Type B pancreatic cell (in vitro differentiated cells): ENCODE measurements around the gene NECTIN4. TPM values are rescaled to one million over a fixed set of nuclear protein-coding genes. Genes with fewer than 3 reads are reported as not detected.
A peak's percentile ranks its signal among the peaks of the same experiment; 100 is the strongest.

ENCODE experiments used
- DNase-seq: peaks from one replicate; pipeline ENCODE4 v3.0.0; 2021; ENCODE audit warnings: mixed read lengths; ENCODE audit not compliant: unreplicated experiment; ENCODE audit errors: extremely low spot score
- H3K27ac Mint-ChIP-seq: 2 replicates; pipeline ENCODE4 v1.8.0; 2021; ENCODE audit warnings: mild to moderate bottlenecking, mixed read lengths
- H3K27me3 Mint-ChIP-seq: 2 replicates; pipeline ENCODE4 v1.8.0; 2021; ENCODE audit warnings: mixed read lengths
- H3K36me3 Mint-ChIP-seq: 2 replicates; pipeline ENCODE4 v1.8.0; 2021; ENCODE audit warnings: mixed read lengths
- H3K4me1 Mint-ChIP-seq: one replicate; pipeline ENCODE4 v1.8.0; 2021; ENCODE audit warnings: mixed read lengths; ENCODE audit not compliant: unreplicated experiment
- H3K4me3 Mint-ChIP-seq: 2 replicates; pipeline ENCODE4 v1.8.0; 2021; ENCODE audit warnings: mild to moderate bottlenecking, mixed read lengths
- H3K9me3 Mint-ChIP-seq: 2 replicates; pipeline ENCODE4 v1.8.0; 2021; ENCODE audit warnings: mixed read lengths
- CTCF ChIP-seq: fragments of 200-600 bp; sonication (generic); conservative IDR thresholded peaks from 2 replicates; pipeline ENCODE4 v1.5.0; 2021; ENCODE audit warnings: antibody characterized with exemption, mild to moderate bottlenecking
- total RNA-seq: library from RNA; stranded (reverse); gene quantifications from 2 replicates; pipeline ENCODE4 v1.2.1, GENCODE V29; 2021; ENCODE audit warnings: low replicate concordance

NECTIN4 gene
- total RNA-seq, 1 donor from 2014 or later = 57.7 TPM

- H3K4me3 Mint-ChIP-seq = no peak overlapping the region
- no peak overlapping the region for H3K27ac Mint-ChIP-seq
- H3K4me1 Mint-ChIP-seq = no peaks in the 10 kb centered on the region
- no peaks in the 10 kb centered on the region for H3K9me3 Mint-ChIP-seq
- no peak for TF ChIP-seq CTCF
- H3K27me3 Mint-ChIP-seq = peaks cover 4% of the 10 kb centered on the region
- peaks cover 5% of the 10 kb centered on the region for H3K36me3 Mint-ChIP-seq
- DNase-seq = no peak
Measured at GRCh38 chr1:161054805-161055204, 34.6 kb downstream of the NECTIN4 start.

- H3K4me1 Mint-ChIP-seq = no peaks in the 10 kb centered on the region
- H3K27ac Mint-ChIP-seq = no peak overlapping the region
- H3K9me3 Mint-ChIP-seq = no peaks in the 10 kb centered on the region
- no peak for DNase-seq
- H3K4me3 Mint-ChIP-seq = no peak overlapping the region
- H3K27me3 Mint-ChIP-seq = peaks cover 4% of the 10 kb centered on the region
- no peak for TF ChIP-seq CTCF
- peaks cover 5% of the 10 kb centered on the region for H3K36me3 Mint-ChIP-seq
Measured at GRCh38 chr1:161054232-161054631, 35.1 kb downstream of the NECTIN4 start.

DNA sequence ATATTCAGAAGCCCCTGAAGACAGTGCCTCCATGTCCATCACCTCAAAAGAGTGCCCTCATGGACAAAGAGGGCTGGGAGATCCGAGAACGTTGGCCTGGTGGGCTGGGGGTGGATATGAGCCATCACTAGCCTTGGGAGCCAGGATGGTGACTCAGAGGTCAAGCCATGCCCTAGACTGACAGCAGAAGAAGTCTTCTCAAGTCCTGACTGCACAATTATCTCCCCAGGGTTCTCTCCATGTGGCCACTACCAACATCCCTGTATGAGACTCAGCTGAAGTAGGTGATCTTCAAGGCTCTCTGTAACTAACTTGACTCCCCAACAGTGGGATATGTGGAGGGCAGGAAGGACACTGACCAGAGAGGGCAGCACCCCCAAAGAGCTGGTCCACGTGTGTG is 36.5 kb downstream of the NECTIN4 start:
- H3K9me3 Mint-ChIP-seq = peaks cover 5% of the 10 kb centered on the region
- DNase-seq = no peak
- H3K4me1 Mint-ChIP-seq = no peaks in the 10 kb centered on the region
- no peak overlapping the region for H3K4me3 Mint-ChIP-seq
- H3K27ac Mint-ChIP-seq = no peak overlapping the region
- peaks cover 4% of the 10 kb centered on the region for H3K27me3 Mint-ChIP-seq
- peaks cover 12% of the 10 kb centered on the region for H3K36me3 Mint-ChIP-seq
- TF ChIP-seq CTCF = no peak

DNA sequence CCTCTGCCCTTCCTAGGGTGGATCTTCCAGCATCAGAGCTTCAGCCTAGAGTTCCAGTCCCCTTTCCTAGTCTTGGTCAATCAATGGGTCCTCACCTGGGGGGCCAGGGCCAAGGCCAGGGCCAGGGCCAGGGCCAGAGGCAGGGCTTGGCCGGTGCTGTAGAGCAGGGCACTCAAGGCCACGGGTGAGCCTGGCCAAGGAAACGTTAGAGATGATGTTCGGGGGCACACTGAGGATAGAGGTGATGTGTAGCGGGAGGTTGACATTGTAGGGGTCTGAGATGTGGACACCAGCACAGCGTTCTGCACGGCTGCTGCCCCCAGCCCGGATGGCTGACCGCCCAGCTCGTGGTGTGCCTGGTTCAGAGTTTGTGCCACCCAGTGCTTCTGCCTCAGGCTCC is 38.1 kb downstream of the NECTIN4 start:
- no peak overlapping the region for H3K4me3 Mint-ChIP-seq
- H3K9me3 Mint-ChIP-seq = peaks cover 9% of the 10 kb centered on the region
- H3K27ac Mint-ChIP-seq = no peak overlapping the region
- H3K4me1 Mint-ChIP-seq = no peaks in the 10 kb centered on the region
- no peak for DNase-seq
- peaks cover 11% of the 10 kb centered on the region for H3K36me3 Mint-ChIP-seq
- TF ChIP-seq CTCF = no peak
- H3K27me3 Mint-ChIP-seq = no peaks in the 10 kb centered on the region

GRCh38 chr1:161048949-161049722 is 40.2 kb downstream of the NECTIN4 start:
- H3K4me3 Mint-ChIP-seq = peak overlapping the region; percentile 63
- H3K27ac Mint-ChIP-seq = peak overlapping the region; percentile 61
- peaks cover 16% of the 10 kb centered on the region for H3K36me3 Mint-ChIP-seq

More at GRCh38 chr1:161048949-161049722, 40.2 kb downstream of the NECTIN4 start:
- H3K27me3 Mint-ChIP-seq = no peaks in the 10 kb centered on the region
- H3K4me1 Mint-ChIP-seq = peaks cover 7% of the 10 kb centered on the region
- no peak for TF ChIP-seq CTCF
- DNase-seq = no peak
- peaks cover 9% of the 10 kb centered on the region for H3K9me3 Mint-ChIP-seq
